SIG-M5 treated with dmso at 0.1 percent for 504 hours (cell line): ENCODE measurements around the gene ORC4.

Source experiments
- DNase-seq: peaks from one replicate; lab custom pipeline; 2025; ENCODE audit not compliant: unreplicated experiment; lab: John Stamatoyannopoulos, UW

ORC4 gene

DNA sequence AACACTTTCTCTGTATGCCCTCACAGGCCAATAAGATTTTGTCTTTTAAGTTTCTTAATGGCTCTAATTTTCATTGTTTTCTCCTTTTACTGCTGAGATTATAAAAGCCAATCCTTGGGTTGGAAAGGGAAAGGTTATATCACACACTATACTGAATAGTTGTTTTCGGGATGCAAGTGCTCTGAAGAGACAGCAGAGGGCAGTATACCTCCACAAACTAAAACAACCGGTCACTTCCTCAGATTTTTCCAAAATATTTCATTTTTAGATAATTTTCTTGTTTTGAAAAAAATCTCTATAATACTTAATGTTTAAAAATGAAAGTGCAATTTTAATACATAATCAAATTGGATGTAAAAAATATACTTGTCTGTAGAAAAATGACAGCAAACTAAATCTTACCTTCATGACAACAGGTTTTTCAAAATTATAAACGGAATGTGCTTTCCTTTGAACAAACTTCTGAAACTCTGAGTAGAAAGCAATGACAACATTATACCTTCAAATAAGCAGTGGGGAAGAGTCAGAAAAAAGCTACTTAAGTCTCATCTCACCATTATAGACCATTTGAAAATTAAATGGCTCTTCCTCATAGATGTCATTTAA lies 82.7 kb downstream of the ORC4 start:
- peak; percentile 45 for DNase-seq

DNA sequence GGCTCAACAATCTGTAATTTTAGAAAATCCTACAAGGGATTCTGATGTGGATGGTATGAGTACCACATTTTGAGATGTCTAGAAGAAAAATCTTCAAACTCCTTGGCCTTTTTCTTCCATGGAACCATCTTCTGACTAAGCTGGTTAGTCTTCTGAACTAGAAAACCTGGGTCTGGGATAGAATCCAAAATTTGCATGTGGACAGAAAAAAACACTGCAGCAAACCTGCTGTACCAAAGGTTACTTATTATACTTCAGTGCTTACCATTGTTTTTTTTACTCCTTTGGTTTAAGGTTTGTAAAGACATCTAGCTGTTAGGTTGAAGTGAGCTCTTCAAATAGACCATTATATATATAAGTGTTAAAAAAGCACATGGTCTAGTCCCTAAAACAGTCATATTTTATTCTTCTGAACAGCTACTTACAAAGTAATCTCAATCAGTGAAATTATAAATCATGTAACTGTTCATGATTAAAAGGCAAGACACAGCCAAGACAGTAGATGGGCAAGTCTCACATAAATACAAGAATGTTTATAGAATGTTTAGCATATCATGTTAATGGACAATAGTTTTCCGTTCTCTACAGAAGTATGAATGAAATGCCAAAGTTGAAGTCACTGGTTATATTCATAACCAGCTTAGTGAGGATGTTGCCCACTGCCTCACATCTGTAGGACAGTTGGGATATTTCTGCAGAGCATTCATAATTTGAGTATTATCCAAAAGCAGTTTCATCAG lies 85.5 kb downstream of the ORC4 start:
- DNase-seq = no peak

DNA sequence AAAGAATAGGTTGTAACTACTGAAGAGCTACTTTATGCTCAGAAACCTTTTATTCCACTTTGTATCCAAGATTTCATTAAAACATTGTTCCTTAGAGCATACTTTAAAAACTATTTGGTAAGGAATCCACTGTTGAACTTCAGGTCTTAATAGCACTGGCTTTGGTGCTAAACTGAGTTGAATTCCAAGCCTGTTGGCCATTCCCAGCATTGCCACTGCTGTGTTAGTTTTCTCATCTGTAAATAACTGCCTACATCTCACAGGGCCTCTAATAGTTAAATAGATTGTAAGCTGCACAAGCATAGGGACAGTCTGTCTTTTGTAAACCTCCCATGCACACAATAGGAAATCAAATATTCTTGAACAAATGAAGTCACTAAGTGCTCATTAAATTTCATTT lies 86.6 kb downstream of the ORC4 start:
- DNase-seq = no peak

DNA sequence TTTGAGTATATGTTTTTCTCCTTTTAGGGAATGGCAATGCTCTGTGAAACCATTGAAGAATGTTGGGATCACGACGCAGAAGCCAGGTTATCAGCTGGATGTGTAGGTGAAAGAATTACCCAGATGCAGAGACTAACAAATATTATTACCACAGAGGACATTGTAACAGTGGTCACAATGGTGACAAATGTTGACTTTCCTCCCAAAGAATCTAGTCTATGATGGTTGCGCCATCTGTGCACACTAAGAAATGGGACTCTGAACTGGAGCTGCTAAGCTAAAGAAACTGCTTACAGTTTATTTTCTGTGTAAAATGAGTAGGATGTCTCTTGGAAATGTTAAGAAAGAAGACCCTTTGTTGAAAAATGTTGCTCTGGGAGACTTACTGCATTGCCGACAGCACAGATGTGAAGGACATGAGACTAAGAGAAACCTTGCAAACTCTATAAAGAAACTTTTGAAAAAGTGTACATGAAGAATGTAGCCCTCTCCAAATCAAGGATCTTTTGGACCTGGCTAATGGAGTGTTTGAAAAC lies 93.4 kb downstream of the ORC4 start:
- DNase-seq = no peak

DNA sequence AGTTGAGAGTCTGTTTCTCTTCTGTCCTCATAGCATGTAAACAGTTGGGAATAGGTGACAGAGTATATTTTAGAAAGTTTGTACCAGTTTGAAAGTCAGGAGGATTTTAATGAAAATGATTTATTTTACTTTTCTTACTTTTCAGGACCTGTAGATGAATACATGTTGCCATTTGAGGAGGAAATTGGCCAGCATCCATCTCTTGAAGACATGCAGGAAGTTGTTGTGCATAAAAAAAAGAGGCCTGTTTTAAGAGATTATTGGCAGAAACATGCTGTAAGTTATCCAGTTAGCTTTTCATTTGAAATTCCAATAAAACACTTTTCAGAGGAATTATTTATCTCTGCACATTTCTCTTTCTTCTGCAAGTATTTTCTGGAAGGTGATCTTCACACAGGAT lies 94.7 kb downstream of the ORC4 start:
- DNase-seq = no peak

DNA sequence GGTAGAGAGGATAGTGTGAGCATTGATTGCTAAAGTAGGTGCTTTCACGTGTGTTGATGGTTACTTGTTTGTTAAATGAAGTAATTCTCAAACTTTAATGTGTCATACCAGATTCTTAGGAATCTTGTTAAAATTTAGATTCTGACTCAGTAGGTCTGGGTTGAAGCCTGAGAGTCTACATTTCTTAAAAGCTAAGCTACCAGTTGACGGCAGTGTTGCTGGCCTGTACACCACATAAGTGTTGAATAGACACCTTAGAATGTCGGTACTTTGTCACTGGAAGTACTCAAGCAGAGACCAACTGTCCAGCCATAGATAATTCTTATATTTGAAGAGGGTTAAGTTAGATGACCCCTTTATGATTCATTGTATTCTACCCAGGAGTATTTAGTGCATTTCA lies 95.9 kb downstream of the ORC4 start:
- no peak for DNase-seq

DNA sequence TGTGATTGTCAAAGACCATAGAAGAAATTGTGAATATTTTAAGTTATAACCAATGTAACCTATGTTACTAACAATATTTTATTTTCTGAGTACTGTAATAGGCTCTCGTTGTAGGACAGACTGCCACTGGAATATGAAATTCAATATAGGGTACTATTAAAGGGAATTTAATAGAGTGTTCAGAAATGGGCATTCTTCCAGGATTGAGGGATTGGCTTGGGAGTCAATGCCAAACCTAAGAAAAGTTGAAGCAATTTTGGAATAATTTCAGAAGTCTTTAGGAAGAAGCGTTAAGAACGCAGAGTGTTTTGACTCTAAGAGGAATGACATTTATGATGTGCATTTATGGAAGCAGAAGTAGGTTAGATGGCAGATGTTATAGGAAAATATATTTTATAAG lies 96.7 kb downstream of the ORC4 start:
- no peak for DNase-seq

DNA sequence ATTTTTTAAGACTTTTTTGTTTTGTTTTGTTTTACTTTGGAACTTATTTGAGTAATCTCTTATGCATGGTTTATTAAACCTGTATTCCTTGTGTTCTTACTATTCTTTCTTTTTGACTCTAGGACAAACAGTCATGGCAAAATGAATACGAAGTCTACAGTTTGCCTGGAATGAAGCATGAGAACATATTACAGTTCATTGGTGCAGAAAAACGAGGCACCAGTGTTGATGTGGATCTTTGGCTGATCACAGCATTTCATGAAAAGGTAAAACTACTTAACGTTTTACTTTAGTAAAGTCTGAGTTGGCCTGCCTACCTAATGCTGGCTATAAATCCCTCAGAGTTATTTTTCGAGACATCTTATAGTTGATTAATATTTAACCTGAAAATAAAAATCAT lies 103.4 kb downstream of the ORC4 start:
- no peak for DNase-seq

DNA sequence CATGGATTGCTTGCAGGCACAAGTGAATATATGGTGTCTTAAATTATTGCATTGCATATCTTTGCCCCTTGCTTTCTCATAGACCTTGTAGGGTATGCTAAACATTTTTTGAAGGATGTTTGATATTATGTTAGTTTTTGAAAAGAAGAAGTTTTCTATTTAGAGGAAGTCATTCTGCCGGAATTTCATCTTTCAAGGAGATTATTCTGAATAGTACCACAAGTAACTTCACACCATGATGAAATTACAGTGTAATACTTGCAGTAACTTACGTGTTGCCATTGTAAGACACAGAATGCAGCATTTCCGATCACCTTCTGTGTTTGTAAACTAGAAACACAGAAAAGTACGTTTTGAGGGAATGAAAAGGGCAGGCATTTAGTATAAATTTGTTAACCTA lies 103.8 kb downstream of the ORC4 start:
- DNase-seq = no peak

DNA sequence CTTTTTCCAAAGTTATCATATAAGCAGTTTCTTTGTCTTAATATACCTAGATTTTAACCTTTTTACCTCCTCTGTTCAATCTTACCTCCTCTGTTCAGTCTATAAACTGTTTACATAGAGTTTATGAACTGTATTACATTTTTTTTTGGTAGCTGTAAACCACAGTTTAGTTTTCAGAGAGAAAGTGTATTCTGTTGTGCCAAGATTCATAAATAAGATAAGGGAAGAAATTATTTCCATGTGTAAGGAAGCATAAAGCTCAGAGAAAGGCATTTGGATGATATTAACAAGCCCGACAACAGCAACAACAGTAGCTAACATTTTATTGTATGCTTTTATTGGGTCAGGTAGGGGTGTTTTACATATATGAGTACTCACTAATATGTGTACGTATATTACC lies 104.5 kb downstream of the ORC4 start:
- DNase-seq = no peak

DNA sequence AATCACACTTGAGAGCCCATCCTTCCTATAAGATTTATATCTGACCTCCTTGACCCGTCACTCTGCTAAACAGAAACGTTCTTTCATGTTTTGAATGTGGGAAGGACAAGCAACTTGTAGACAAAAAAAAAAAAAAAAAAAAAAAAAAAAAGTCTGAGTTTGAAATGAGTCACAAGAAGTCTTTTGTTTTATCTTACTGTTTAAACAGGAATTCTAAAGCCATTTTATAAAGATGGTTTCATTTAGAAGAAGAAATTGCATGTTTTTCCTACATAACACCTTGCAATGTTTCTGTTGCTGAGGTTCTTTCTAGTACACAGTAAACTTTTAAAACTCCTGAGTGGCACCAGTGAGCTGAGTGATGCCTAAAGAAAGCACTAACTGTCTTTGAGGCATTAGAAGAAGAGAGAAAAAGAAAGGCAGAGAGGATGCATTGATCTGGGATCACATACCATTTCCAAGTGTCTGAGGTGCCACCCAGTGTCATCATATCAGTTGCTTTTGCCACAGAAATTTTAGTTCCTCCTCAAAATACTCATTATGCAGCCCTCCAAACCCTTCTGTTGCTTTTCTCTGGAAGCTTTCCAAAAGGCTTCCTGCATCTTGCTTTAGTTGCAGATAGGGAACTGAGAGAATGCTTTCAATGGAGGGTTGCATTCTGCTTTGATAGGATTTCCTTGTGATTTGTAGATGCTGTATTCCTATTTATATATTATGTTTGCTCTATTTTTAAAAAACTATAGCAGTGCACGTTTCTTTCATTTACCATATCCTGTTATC lies 106.6 kb downstream of the ORC4 start:
- DNase-seq = peak; percentile 9

DNA sequence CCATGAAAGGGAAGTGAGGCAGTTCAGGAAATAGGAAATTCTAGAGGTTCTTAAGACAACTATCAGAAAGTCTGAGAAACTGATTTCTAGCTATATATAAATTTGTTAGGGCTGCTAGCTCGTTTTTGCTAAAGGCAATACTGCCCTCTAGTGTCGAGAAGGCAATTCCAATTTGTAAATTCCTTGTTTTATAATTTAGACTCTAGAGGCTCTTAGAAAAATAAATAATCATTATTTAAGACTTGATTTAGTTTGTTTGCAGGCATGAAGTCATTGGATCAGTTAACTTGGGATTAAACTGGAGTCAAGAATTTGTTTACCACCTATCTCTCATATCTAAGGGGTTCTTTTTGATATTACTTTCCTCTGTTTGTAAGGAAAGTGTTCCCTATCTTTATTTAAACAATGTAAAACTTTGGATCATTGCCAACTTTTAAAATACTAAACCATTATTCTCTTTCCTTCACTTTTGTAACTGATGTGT lies 109.5 kb downstream of the ORC4 start:
- DNase-seq = peak; percentile 50

DNA sequence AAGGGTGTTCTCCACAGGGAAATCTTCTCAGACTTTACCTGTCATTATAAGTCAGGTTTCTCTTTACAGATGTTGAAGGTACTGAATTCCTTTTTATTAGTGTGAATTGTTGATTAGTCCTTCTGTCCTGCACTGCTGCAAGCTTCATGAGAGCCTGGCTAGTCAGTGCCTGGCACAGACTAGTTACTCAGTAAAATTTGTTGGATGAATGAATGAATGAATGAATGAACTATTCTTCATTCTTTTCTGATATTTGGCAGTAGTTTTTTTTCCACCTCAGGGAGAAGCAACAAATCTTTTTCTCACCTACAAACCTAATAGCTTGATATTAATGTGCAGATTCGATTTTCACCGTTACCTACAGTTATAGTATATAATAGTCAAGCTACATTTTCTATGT lies 111.4 kb downstream of the ORC4 start:
- DNase-seq = no peak

DNA sequence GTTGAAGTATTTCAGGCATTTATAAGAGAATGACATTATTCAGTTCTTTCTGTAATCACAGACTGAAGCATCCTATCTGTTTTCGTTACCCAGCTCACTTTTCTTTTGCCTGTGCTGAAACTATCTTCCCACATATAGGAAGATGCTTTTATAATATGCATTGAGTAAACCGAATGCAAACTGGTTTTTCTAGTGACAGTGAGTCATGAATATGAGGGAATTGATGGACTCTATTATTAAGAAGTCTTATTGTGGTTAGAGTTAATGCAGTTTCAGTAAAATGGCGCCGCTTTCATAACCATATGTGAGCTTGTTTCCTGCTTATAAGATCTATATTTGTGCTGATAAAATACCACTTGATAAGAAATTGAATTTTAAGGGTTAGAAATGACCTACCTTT lies 116.5 kb downstream of the ORC4 start:
- DNase-seq = no peak

DNA sequence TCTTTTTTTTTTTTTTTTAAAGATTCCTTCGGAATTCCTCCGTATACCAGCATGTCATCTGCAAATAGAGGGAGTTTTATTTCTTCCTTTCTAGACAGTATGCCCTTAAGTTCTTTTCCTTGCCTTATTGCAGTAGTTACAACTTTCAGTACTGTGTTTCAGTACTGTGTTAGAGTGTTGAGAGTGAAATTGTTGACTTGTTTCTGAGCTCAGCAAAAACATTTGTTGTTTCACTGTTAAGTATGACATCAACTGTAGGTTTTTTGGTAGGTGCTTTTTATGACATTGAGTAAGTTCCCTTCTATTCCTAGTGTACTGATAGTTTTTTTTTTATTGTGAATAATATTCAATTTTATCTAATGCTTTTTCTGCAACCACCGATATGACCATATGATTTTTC lies 131.9 kb downstream of the ORC4 start:
- DNase-seq = no peak

DNA sequence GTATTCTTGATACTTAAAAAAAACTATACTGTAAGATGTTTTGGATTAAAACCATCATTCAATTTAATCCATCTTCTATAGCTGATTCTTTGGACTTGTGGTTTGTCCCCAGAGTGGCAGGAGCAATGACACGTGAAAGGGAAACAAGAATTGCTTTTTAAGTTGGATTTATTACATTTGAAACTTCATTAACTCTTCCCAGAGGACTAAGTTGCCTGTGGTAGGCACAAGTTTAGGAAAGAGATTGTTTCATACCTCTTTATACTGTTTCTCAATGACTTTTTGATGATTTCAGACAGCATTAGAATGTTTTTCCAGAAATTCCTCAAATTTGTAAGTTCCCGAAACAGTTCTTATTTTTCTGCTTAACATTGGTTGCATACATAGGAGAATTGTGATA lies 134.4 kb downstream of the ORC4 start:
- DNase-seq = no peak

DNA sequence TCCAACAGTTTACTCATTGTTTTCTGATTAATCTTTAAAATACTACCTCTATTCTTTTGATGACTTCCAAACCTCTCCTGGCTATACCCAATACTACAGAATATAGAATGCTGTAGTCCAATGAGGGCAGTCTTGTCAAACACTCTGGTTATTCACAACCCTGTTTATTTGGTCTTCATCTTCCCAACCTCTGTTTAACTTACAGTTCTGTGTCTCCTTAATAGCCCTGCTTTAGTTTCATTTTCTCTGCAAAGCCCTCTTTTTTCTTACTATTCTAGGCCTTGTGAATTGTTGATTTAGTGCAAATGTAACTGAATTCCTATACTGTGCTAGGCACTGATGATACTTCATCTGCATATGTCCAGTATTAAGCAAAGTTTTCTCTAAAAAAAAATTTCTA lies 135.7 kb downstream of the ORC4 start:
- no peak for DNase-seq

DNA sequence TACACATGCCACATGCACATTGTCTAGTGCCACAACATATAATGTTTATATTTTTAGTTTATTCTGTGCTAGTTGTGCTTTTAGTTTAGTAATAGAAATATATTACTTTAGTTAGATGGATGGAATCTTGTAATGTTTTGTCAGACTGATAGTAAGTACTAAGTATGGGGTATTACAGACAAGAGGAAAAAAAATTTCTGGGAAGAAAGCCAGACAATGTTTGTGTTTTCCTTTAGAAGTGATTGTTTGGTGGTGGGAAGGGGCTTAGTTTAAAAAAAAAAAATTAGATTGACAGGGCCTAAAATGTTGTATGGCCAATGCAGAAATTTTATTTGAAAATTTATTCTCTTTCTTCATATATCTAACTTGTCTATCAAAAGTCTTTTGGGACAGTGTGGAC lies 137.9 kb downstream of the ORC4 start:
- no peak for DNase-seq
